ENCODE data around the gene CAV3.
"Not testable (repeated sequence)": the region's sequence is repeated elsewhere in the genome, so short reads cannot be mapped to it uniquely, and the experiment has no call there.

Gene CAV3

DNA sequence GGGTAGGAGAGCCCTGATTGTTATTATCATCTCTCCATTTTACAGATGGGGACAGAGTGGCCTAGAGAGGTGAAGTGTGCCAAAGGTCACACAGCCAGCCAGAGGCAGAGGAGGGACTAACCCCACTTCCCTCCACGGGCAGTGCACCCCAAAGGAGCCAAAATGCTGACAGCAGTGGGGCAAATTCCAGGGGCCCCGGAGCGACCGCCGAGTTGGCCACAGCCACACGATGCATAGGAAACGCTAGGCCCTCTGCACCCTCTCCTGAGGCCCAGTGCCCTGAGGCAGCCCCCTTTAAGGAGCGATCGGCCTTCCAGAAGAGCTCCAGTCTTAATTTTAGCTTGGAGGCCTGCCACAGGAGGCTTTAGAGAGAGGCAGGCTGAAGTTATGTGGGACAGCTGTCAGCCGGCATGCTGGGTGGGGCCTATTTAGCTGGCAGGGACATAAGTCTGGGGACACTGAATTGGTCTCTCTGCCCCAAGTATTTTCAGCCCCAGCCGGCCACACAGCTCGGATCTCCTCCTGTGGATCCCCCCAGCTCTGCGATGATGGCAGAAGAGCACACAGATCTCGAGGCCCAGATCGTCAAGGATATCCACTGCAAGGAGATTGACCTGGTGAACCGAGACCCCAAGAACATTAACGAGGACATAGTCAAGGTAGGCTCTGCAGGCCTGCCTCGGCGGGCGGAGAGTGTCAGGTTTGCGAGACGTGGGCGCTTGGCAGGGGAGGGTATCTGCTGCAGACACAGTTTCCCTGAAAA lies at the start of gene CAV3:
Gene CAV3, plus strand, starts transcription at position 471 of the 763 bp plus-strand sequence. Its CDS starts 75 bp downstream, at position 546.
- no peak for DNase-seq

DNA sequence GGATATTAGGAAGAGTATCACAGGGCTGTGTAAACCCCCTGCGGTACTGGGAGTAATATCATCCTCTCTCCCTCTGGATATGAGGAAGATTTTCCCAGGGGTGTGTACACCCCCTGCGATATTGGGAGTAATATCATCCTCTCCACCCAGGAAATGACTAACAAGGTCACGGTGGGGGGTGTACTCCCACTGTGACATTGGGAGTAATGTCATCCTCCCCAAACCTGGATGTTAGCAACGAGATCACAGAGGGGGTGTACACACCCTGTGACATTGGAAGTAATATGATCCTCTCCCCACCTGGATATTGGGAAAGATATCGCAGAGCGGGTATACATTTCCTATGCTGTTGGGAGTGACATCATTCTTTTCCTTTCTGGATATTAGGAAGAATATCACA lies 48.6 kb upstream of the CAV3 start:
- DNase-seq = not testable (repeated sequence)

DNA sequence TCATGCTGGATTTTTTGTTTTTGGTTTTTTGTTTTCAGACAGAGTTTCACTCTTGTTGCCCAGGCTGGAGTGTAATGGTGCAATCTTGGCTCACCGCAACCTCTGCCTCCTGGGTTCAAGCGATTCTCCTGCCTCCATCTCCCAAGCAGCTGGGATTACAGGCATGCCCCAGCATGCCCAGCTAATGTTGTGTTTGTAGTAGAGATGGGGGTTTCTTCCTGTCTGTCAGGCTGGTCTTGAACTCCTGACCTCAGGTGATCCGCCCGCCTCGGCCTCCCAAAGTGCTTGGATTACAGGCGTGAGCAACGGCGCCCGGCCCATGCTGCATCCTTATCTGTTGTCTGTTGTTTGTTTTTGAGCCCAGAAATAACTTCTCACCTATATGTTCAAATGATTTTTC lies 42.3 kb upstream of the CAV3 start:
- not testable (repeated sequence) for DNase-seq

DNA sequence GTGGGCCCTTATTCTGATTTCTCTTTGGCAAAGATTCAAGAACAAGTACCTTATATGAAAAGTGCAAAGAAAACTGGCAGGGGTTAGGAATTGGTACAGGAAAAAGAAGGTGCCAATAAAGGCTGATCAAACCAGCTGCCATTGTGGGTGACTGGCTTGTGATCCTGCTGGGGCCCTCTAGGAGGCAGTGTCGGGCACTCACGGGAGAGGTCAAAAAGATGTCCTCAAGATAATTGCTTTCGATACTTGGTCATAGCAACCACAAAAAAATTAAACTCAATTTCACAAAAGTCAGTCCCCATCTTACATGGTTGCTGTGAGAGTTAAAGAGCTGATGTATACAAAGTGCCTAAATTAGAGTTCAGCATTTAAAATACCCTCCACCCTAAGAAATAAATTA lies 31.0 kb upstream of the CAV3 start:
- DNase-seq = no peak

DNA sequence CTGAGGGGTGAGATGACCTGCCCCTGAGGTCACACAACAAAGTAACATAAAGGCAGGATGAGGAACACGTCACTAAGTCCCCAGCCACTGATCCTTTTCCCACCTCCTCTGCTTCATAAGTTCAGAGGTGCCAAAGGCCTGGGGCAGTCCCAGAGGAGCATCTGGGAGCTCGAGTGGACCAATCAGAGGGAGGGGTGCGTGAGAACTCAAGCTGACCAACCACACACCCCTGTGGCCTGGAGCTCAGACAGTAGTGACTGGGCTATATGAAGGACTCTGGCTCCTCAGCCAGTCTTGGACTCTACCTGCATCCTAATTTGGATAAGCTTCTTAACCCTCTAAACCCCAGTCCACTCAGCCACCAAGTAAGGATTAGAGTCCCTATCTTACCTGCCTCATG lies 28.0 kb upstream of the CAV3 start:
- no peak for DNase-seq

DNA sequence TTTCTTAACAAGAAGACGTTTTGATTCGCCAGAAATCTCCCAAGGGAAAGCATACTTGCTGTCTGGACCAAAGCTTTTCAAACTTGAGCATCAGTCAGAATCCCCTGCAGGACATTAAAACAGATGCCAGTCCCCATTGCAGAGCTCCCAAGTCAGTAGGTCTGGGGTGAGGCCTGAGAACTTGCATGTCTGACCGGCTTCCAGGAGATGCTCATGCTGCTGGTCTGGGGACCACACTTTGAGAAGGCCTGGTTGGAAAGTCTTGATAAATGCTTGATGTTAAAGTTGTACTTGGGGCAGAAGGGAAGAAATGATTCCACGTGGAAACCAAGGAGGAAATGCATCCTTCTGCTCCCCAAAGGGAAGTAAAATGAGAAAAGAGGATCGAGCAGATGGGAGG lies 24.3 kb upstream of the CAV3 start:
- DNase-seq = no peak

DNA sequence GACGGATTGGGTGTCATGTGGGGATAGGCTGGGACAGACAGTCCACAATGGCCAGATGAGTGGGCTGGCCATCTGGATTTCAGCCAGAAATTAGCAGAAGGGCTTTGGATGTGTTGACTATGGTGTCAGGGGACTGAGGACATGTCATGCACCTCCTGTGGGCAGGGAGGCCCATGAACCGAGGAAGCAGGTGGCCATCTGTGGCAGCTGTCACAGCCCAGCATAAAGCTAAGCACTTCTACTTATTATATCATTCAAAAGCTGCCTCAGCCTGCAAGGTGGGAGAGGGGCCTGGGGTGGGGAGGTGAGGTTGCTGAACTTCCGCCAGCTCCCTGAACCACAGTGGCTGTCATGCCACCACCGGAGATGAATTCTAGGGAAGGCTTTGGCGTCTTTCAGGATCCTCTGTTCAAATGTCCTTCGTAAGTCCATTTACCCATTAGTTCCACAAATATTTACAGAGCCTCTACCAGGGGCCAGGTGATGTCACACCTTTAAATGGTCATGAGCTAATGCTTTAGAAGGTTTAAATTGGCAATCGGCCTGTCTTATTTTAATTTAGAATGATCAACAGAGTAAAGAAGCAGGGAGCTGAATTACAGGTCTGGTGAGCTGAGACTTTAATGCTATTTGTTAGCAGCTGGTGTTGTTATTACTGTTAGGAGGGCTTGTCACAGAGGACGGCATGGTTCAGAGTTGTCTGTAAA lies 23.6 kb upstream of the CAV3 start:
- DNase-seq = no peak

DNA sequence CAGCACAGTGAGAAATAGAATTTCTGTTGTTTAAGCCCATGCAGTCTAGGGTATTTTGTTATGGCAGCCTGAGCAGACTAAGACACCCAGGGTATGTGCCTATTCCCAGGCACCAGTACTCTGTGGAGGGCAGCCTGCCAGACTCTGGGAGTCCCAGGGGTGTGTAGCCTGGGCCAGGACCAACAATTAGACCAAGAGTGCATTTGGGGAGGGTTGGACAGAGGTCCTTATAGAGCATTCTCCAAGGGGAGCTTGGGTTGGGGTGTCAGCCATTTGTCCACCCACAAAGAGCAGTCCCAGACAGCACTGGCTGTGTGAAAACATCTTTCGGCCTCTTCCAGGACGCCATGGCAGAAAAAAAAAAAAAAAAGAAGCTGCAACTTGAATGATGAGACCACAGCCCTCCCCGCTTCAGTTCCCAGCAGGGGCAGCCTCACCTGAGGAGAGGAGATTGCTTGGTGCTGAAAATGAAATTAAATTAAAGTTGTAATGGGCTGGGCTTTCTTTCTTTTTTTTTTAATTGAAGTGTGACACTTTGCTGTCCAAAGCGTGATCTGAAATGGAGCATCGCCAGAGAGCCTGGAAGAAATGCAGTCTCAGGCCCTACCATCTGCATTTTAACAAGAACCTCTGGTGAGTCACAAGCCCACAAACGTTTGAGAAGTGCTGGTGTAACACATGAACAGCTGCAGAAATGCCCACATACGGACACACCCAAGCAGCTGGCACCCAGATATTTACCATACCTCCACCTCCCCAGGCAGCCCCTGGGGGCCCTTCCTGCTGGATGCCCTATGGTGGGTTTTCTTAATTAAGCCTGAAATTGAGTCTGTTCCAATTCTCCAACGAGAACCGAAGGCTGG lies 21.3 kb upstream of the CAV3 start:
- DNase-seq = no peak

DNA sequence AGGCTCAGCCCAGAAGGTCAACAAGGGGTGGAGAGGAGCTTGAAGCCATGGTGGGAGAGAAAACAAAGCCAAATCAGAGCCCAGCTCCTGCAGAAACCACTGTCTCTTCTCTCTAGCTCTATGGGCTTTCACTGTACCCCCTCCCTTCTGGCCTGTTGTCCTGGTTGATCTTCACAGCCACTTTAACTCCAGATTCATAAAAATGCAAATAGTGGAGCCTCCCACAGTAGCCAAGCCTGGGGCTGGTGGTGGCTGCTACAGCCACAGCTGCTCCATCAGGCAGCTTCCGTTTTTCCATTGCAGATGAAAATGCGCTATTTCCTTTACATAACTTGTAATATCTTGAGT lies 20.7 kb upstream of the CAV3 start:
- no peak for DNase-seq

DNA sequence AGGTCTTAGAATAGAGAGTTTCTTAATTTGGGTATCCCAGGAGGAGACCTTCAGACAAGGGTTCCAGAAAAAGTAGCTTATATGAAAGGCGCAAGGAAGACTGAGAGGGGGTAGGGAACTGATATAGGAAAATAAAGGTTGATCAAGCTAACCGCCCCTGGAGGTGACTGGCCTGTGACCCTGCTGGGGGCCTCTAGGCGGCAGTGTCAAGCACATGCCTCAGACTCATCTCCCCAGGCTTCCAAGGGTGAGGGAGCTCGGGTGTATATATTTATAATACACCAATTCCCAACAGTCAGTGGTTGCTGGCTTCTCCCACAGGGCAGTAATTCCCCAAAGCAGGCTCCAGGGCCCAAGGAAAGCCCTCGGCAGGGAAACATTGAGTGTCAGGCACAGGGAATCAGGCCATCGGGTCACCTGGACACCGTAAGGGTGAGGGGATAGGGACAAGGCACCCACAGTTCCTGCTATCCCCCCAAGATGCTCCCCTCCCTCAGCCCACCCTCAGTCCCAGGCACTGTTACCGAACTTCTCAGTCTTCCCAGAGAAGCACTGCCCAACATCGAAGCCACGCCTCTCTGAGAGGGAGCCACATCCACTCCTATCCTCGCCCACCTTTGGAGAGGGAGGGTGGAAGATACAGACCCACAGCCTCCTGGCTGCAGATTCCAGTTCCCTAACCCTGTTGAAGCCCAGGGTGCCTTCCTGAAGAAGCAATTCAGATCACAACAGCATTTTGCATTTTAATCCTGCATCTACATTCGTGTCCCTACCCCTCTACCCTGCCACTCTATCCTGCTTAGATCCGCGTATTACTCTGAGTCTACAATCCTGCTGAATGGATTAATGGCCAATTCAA lies 19.5 kb upstream of the CAV3 start:
- no peak for DNase-seq

DNA sequence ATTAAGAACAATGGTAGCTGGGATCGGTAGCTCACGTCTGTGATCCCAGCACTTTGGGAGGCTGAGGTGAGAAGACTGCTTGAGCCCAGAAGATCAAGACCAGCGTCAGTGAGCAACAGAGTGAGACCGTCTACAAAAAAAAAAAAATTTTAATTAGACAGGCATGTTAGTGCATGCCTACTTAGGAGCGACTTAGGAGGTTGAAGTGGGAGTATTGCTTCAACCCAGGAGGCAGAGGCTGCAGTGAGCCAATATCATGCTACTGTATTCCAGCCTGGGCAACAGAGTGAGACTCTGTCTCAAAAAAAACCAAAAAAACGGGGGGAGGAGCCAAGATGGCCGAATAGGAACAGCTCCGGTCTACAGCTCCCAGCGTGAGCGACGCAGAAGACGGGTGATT lies 17.8 kb upstream of the CAV3 start:
- DNase-seq = not testable (repeated sequence)

DNA sequence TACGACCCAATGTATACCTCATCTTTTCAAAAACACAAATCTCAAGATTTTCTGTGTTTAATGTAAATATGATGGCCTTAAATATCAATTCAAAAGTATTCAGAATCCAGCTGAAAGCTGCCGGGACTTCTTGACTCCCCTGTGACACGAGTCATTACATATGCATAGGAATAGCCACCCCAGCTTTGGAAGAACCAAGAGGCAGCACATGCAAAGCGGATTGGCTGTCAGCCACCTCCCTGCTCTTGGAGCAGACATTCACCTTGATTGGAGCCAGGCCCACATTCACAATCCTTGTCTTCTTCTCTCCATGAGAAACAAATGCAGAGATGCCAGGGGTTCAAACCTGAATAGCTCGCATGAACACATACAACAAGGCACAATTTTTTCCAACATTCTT lies 10.8 kb upstream of the CAV3 start:
- DNase-seq = no peak

DNA sequence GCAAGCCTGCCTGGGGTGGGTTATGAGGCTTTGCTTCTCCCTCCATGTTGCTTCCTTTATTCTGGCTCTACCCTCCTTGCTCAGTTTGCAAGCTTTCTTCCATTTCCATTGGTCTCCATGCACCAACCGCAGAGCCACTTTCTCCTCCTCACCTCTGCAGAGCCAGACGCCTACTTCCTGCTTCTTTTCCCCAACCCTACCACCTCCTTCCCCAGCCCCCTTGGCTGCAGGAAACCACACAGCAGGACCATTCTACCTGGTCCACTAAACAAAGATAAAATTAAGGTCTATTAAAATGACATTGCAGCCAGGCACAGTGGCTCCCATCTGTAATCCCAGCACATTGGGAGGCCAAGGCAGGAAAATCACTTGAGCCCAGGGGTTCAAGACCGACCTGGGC lies 10.0 kb upstream of the CAV3 start:
- DNase-seq = no peak

DNA sequence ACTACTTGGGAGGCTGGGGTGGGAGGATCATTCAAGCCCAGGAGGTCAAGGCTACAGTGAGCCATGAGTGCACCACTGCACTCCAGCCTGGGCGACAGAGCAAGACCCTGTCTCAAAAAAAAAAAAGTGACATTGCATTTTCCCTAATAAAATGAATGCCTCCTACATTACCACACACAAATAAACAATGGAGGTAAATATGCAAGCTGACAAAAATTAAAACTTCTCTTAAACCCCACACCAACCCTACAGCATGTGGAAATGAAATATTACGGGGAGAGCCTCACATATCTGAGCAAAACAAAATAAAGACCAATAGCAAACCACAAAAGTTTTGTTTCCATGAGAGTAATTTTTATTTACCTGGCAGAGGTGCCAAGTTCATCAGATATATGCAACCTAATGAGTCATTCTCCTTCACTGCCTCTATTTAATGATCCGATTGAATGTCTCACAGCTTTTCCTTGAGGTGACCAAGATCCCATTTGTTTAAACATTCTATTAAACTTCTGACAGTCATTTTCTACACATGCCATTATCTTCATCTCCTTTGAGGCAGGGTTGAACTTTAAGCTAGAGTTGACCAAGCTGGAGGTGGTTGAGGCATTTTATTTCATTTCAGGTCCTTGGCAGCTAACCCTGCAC lies 9.4 kb upstream of the CAV3 start:
- DNase-seq = no peak

DNA sequence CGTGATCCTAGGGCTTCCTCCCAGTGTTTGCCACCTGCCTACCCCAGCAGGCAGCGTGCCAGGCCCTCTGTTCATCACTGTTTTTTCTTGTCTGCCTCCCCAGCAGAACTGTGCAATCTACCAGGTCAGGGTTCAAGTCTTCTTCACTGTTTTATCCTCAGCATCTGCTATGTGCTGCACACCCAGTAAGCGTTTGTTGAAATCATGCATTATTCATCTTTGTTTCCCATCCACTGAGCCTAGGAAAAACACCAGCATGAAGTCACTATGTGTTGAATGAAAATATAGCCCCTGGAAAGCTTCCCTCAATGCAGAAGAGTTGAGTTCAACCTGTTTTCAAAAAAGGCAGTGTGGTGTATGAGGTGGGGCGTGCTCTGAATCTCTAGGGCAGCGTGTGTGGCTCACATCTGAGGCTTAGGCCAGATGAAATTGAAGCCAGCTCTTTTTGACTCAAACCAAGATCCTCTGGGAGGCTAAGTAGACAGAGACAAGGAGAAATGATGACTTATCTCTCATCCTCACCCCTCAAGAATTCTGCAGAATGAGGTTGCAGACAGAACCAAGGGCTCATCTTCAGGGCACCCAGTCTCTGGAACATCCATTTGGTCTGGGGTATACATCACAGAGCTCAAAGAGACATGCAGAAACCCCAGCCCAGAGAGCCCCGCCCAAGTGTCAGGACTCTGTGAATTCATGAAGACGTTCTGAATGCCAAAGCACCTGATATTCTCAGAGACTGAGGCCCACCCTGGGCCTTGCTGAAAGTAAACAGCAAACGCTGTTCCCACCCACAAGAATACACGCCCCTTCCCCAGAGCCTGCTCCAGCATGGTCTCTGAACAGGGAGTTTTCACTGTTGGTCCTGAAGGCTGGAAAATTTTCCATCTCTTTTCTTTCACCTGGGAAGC lies 5.7 kb upstream of the CAV3 start:
- no peak for DNase-seq

DNA sequence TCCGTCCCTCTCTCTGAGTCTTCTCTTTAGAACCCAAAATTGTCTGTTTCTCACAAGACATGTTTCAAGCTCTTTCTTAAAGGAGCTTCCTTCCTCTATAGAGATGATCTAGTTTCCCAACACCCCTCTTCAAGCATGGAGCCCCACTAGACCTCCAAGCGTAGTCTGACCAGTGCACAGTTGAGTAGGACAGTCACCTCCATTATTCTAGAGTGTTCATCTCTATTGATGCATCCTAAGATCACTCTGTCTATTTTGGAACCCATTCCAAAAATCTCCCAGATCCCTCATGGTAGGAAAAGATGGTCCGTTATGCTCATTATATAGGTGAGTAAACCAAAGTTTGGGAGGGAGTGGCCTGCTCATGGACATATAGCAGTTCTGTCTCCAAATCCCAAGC lies 4.1 kb upstream of the CAV3 start:
- no peak for DNase-seq

DNA sequence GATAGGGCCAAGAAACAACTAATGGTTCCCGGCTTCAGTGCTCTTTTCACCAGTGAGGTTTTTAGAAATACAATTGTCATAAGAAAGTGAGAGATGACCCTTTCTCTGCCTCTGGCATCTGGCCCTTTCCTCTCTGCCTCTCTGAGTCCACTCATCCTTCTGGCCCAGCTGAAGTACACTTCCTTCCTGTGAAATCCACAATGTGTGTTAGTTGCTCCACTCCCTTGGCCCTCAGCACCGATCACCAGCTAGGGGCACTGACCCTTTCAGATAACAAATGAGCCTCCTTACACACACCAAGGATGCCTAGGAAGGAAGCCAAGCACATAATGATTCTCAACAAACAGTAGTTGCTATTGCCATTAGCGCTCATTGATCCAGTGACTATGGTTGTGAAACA lies 2.9 kb upstream of the CAV3 start:
- DNase-seq = no peak

DNA sequence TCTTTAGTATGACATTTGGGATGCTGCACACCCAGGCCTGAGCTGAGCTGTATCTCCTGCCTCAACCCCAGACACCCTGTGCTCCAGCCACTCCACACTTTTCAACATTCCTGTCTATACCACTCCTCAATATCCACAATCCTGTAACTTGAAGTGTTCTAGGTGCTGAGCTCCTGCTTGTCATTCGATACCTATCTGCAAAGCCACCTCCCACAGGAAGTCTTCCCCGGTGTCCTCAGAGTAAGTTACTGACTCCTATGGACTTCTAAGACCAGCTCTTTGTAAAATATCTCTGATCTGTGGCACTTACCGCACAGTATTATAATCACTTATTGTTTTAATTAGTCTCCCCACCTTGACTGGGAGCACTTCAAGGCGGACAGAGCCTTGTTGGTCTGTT lies 1.2 kb upstream of the CAV3 start:
- DNase-seq = no peak

DNA sequence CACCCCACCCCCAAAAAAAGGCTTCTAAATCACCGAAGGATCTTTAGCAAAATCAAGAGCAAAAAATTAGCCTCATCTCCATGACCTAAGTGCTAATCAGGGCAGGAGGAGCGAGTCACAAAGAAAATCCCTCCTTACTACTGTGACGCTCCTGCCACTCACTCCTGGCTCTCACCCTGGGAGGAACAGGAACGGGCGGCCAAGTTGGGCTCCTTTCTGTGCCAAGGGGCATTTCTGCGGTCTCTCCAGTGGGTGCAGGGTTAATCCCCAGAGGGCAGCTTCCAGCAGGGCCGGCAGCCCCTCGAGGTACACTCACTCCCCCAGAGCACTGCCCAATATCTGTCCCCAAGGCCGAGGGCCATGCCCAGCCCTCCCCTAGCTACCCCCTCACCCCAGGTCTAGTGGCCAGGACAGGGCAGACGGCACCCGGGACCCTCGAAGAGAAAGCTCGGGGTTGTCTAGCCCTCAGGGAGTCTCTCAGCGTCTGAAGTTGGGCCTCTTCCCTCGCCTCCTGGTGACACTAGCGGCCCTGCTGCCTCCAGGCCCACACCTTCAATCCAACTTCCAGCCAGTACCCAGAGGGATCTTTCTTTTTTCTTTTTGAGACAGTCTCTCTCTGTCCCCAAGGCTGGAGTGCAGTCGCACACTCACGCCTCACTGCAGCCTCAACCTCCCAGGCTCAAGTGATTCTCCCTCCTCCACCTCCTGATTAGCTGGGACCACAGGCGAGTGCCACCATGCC lies 706 bp downstream of the CAV3 start:
- DNase-seq = no peak

DNA sequence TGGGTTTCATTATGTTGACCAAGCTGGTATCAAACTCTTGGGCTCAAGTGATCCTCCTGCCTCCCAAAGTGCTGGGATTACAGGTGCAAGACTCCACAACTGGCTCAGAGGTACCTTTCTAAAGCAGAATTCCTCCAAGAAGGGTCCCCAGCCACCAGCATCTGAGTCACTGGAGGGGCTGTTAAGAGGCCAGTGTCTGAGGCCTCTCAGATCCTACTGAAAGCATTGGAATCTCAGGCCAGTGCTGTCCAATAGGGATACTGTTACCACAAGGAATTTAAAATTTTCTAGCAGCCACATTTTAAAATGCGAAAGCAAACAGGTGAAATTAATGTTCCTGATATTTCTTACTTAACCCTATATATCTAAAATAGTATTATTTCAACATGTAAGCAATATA lies 1.3 kb downstream of the CAV3 start:
- no peak for DNase-seq
